IMR-90 (cell line): Measurements from ENCODE around the gene LSMEM2. TPM values are rescaled to one million over a fixed set of nuclear protein-coding genes. Genes with fewer than 3 reads are reported as not detected.

ENCODE experiments used
- ATAC-seq: fragments of 200-7000 bp; cut with Tn5 transposase; 2 replicates; pipeline ENCODE4 v1.9.1; 2020; ENCODE audit warnings: low read depth, mild to moderate bottlenecking, moderate library complexity
- BruUV-seq: library from RNA; stranded (reverse); fragments of 400-500 nt; replicated peaks from 2 replicates; lab custom pipeline; 2021; lab: Mats Ljungman, UMichigan
- CTCF ChIA-PET: fragments of 300-600 bp; formaldehyde crosslinking; extraction: SDS; loops from one replicate; lab custom pipeline; 2021; ENCODE audit warnings: antibody characterized with exemption; lab: Yijun Ruan, JAX
- POLR2A ChIA-PET: fragments of 300-600 bp; sonication (Branson Sonifier 250); formaldehyde crosslinking; loops from one replicate; lab custom pipeline; 2022; ENCODE audit warnings: antibody characterized with exemption; ENCODE audit not compliant: unreplicated experiment; lab: Charles Lee
- DNase-seq: peaks from one replicate; pipeline ENCODE4 v3.0.0; 2013
- H2AFZ ChIP-seq: replicated peaks from 2 replicates; pipeline ENCODE3; 2013; ENCODE audit warnings: low read length, mild to moderate bottlenecking; ENCODE audit not compliant: poor library complexity
- H2AK5ac ChIP-seq: 2 replicates; pipeline ENCODE4 v1.6.1; 2013; ENCODE audit warnings: low read depth, low read length, inconsistent platforms
- H2AK9ac ChIP-seq: replicated peaks from 2 replicates; pipeline ENCODE3; 2013; ENCODE audit warnings: mild to moderate bottlenecking, low read depth, low read length, moderate library complexity; ENCODE audit not compliant: poor library complexity
- H2BK120ac ChIP-seq: 2 replicates; pipeline ENCODE4 v1.6.1; 2013; ENCODE audit warnings: low read depth, low read length, inconsistent platforms
- H2BK15ac ChIP-seq: 3 replicates; pipeline ENCODE4 v1.6.1; 2013; ENCODE audit warnings: low read depth, low read length, inconsistent platforms
- H2BK20ac ChIP-seq: 2 replicates; pipeline ENCODE4 v1.6.1; 2013; ENCODE audit warnings: low read depth, mild to moderate bottlenecking, inconsistent platforms, low read length, moderate library complexity
- H2BK5ac ChIP-seq: 2 replicates; pipeline ENCODE4 v1.6.1; 2013; ENCODE audit warnings: mild to moderate bottlenecking, low read depth, low read length, inconsistent platforms; ENCODE audit not compliant: poor library complexity, severe bottlenecking
- H3K14ac ChIP-seq: replicated peaks from 2 replicates; pipeline ENCODE4 v1.6.1; 2013; ENCODE audit warnings: low read depth, low read length, inconsistent platforms
- H3K18ac ChIP-seq: 2 replicates; pipeline ENCODE4 v1.6.1; 2013; ENCODE audit warnings: low read depth, low read length, control low read depth
- H3K23ac ChIP-seq: 2 replicates; pipeline ENCODE4 v1.6.1; 2013; ENCODE audit warnings: low read depth, low read length, inconsistent platforms
- H3K27ac ChIP-seq: 2 replicates; pipeline ENCODE4 v1.5.1; 2013; ENCODE audit warnings: mild to moderate bottlenecking, control low read depth, low read length; ENCODE audit not compliant: insufficient read depth
- H3K27me3 ChIP-seq: 2 replicates; pipeline ENCODE4 v1.6.1; 2013; ENCODE audit warnings: low read length; ENCODE audit not compliant: control insufficient read depth, insufficient read depth
- H3K36me3 ChIP-seq: 2 replicates; pipeline ENCODE4 v1.6.1; 2013; ENCODE audit warnings: low read length, mixed read lengths; ENCODE audit not compliant: control insufficient read depth, insufficient read depth
- H3K4ac ChIP-seq: 2 replicates; pipeline ENCODE4 v1.6.1; 2013; ENCODE audit warnings: low read depth, low read length, inconsistent platforms
- H3K4me1 ChIP-seq: 2 replicates; pipeline ENCODE4 v1.6.1; 2013; ENCODE audit warnings: low read length, mixed read lengths; ENCODE audit not compliant: control insufficient read depth, insufficient read depth
- H3K4me2 ChIP-seq: 2 replicates; pipeline ENCODE4 v1.6.1; 2013; ENCODE audit warnings: low read depth, mild to moderate bottlenecking, control low read depth, low read length, moderate library complexity
- H3K4me3 ChIP-seq: 2 replicates; pipeline ENCODE4 v1.5.1; 2013; ENCODE audit warnings: low read depth, mild to moderate bottlenecking, control low read depth, low read length, moderate library complexity; ENCODE audit not compliant: insufficient read depth
- H3K56ac ChIP-seq: 2 replicates; pipeline ENCODE4 v1.6.1; 2013; ENCODE audit warnings: low read length, inconsistent platforms; ENCODE audit not compliant: insufficient read depth; ENCODE audit errors: extremely low read depth
- H3K79me1 ChIP-seq, 2 experiments: 2 replicates each; pipeline ENCODE4 v1.6.1; 2013; ENCODE audit warnings: low read length in 2 of 2, inconsistent platforms in 1 of 2, low read depth in 1 of 2
- H3K9ac ChIP-seq: 2 replicates; pipeline ENCODE4 v1.6.1; 2013; ENCODE audit warnings: low read depth, low read length, control low read depth
- H3K9me1 ChIP-seq: 2 replicates; pipeline ENCODE4 v1.6.1; 2013; ENCODE audit warnings: low read length, inconsistent platforms; ENCODE audit not compliant: insufficient read depth
- H3K9me3 ChIP-seq: 2 replicates; pipeline ENCODE4 v1.6.1; 2013; ENCODE audit warnings: low read length; ENCODE audit not compliant: control insufficient read depth, insufficient read depth
- H4K20me1 ChIP-seq: 2 replicates; pipeline ENCODE4 v1.6.1; 2013; ENCODE audit warnings: low read length, inconsistent platforms; ENCODE audit not compliant: insufficient read depth
- H4K5ac ChIP-seq: 2 replicates; pipeline ENCODE4 v1.6.1; 2013; ENCODE audit warnings: mild to moderate bottlenecking, low read depth, low read length, control low read depth
- H4K8ac ChIP-seq, 2 experiments: 2 replicates each; pipeline ENCODE4 v1.6.1; 2013; ENCODE audit warnings: low read depth in 2 of 2, low read length in 2 of 2, control low read depth in 1 of 2, inconsistent platforms in 1 of 2
- H4K91ac ChIP-seq: 2 replicates; pipeline ENCODE4 v1.6.1; 2013; ENCODE audit warnings: low read depth, low read length, inconsistent platforms; ENCODE audit not compliant: insufficient read depth
- BHLHE40 ChIP-seq: fragments of 150-350 bp; IDR thresholded peaks from 2 replicates; pipeline ENCODE4 v1.6.1; 2016; ENCODE audit warnings: mild to moderate bottlenecking, low read depth, low read length
- CEBPB ChIP-seq: IDR thresholded peaks from 2 replicates; pipeline ENCODE4 v1.6.1; 2012; ENCODE audit warnings: low read depth, low read length, improper control_type of control experiment
- FOS ChIP-seq: fragments of 150-350 bp; IDR thresholded peaks from 2 replicates; pipeline ENCODE4 v1.6.1; 2016; ENCODE audit warnings: low read depth, low read length
- MAFK ChIP-seq: IDR thresholded peaks from 2 replicates; pipeline ENCODE4 v1.6.1; 2012; ENCODE audit warnings: low read depth, low read length, improper control_type of control experiment
- MAZ ChIP-seq: IDR thresholded peaks from 2 replicates; pipeline ENCODE4 v1.6.1; 2012; ENCODE audit warnings: low read depth, mild to moderate bottlenecking, low read length, improper control_type of control experiment, moderate library complexity, borderline replicate concordance
- MXI1 ChIP-seq: IDR thresholded peaks from 2 replicates; pipeline ENCODE4 v1.6.1; 2012; ENCODE audit warnings: low read depth, mild to moderate bottlenecking, low read length, moderate library complexity, borderline replicate concordance
- POLR2A ChIP-seq: IDR thresholded peaks from 2 replicates; pipeline ENCODE4 v1.6.1; 2012; ENCODE audit warnings: mild to moderate bottlenecking, low read depth, low read length
- RAD21 ChIP-seq: IDR thresholded peaks from 2 replicates; pipeline ENCODE4 v1.6.1; 2012; ENCODE audit warnings: low read length, improper control_type of control experiment
- SMC3 ChIP-seq: fragments of 150-350 bp; IDR thresholded peaks from 2 replicates; pipeline ENCODE4 v1.6.1; 2016; ENCODE audit warnings: low read depth, mild to moderate bottlenecking, antibody characterized with exemption, low read length, moderate library complexity
- WGBS, 2 experiments: methylation state at CpG; one replicate each; pipeline versions ENCODE4 v1.1.5 to v1.1.7; 2013; ENCODE audit warnings: missing lambda C conversion rate in 2 of 2; ENCODE audit not compliant: insufficient read length in 1 of 2; ENCODE audit errors: extremely low coverage in 2 of 2; 5-methylcytosine and 5-hydroxymethylcytosine counted together
- dilution Hi-C: fragments of 300-500 bp; cut with HindIII; formaldehyde crosslinking; loops from one replicate; pipeline ENCODE4 v1.14.3; 2018; ENCODE audit warnings: low sequenced_read_pairs; ENCODE audit not compliant: unreplicated experiment
- in situ Hi-C: fragments of 300-500 bp; cut with MboI; formaldehyde crosslinking; loops from 3 replicates; pipeline ENCODE4 v1.14.3; 2019; ENCODE audit warnings: low sequenced_read_pairs, inconsistent platforms, mixed read lengths
- intact Hi-C: fragments of 100-400 bp; cut with micrococcal nuclease; formaldehyde crosslinking; loops from 2 replicates; pipeline ENCODE4 v1.10.0; 2022
- polyA plus RNA-seq, 3 experiments: library from polyadenylated mRNA; depleted of rRNA; stranded (reverse); fragments of >200 nt; gene quantifications; 2 replicates each; pipeline ENCODE4 v1.2.3, GENCODE V29; 2012; ENCODE audit warnings: low replicate concordance in 1 of 3
- total RNA-seq: library from RNA; depleted of rRNA; stranded (reverse); fragments of >200 nt; gene quantifications from 2 replicates; pipeline ENCODE4 v1.2.3, GENCODE V29; 2012
- TF ChIP-seq, protein P1 (sequence below): conservative IDR thresholded peaks from 2 replicates; pipeline ENCODE4 v1.5.1; 2012; ENCODE audit warnings: mild to moderate bottlenecking, low read depth, low read length, improper control_type of control experiment
- TF ChIP-seq, protein P2 (sequence below): fragments of 150-350 bp; IDR thresholded peaks from 2 replicates; pipeline ENCODE4 v1.6.1; 2016; ENCODE audit warnings: low read depth, mild to moderate bottlenecking, low read length, moderate library complexity, borderline replicate concordance

LSMEM2 gene
- total and polyA plus RNA-seq, 2 of the 4 experiments (the other 2 are of a cell fraction), result under 0.01 TPM; not detected in 1

DNA sequence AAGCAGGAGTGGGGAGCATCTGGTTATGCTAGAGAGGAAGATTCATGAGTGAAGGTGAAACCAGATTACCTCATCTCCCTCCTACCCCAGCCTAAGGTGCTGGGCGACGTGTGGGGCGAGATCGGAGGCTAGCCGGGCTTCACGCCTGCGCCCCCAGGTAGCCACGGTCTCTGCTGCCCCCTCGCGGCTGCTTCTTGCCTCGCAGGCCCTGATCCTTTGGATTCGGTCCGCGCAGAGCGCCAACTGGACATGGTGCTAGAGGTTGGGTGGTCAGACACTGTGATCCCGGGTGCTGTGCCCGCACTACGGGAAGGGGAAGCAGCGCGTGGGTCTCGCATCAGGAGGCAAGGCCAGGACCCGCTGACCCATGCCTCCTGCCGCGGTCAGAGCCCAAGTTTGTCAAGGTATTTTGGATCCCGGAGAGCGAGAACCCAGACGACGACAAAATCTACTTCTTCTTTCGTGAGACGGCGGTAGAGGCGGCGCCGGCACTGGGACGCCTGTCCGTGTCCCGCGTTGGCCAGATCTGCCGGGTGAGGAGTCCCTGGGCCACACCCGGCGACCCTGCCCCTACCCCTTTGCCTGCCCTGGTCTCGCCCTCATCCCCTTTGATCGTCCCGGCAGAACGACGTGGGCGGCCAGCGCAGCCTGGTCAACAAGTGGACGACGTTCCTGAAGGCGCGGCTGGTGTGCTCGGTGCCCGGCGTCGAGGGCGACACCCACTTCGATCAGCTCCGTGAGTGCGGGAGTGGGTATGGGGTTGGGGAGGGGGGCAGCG lies 5.8 kb upstream of the LSMEM2 start:
- Histone ChIP-seq H3K9ac (peak overlapping the region; percentile 7; the same call in 1 of the 2 replicates), H3K36me3 (peaks cover 20% of the 10 kb centered on the region; the same call in 1 of the 2 replicates), H2BK5ac (no peak overlapping the region), H3K14ac (no peak overlapping the region), H4K5ac (no peak overlapping the region), H2BK20ac (no peak overlapping the region), H2AK5ac (peak overlapping the region; percentile 16; the same call in 1 of the 2 replicates), H3K23ac (peak overlapping the region; percentile 21; the same call in 1 of the 2 replicates), H3K4me2 (peak overlapping the region; percentile 62), H4K91ac (no peak overlapping the region; the same call in 1 of the 2 replicates), H3K79me1 (peaks cover 3 to 21% of the 10 kb centered on the region in 2 experiments; a peak in 3 of 4 replicates), H2AFZ (peak overlapping the region; percentile 82), H2BK15ac (no peak overlapping the region), H2AK9ac (peak overlapping the region; percentile 87), H3K9me1 (peaks cover 19% of the 10 kb centered on the region), H3K18ac (no peak overlapping the region), H4K8ac (peak overlapping the region in 1 of 2 experiments; percentile 41; a peak in 1 of 4 replicates), H3K27me3 (no peaks in the 10 kb centered on the region), H3K9me3 (no peaks in the 10 kb centered on the region), H3K4ac (peak overlapping the region; percentile 57; the same call in 1 of the 2 replicates), H3K4me1 (peaks cover 30% of the 10 kb centered on the region), H3K56ac (no peak overlapping the region), H3K4me3 (peak overlapping the region; percentile 7; the same call in 1 of the 2 replicates), H4K20me1 (no peaks in the 10 kb centered on the region), H2BK120ac (peak overlapping the region; percentile 16; the same call in 1 of the 2 replicates), H3K27ac (no peak overlapping the region)
- WGBS, 2 experiments, result 8% methylated on average over 21 of the region's 61 CpGs; no CpG with 5 or more reads in 1 of the 2 experiments
- dilution Hi-C loops, result no loop called here
- no TSS peak for BruUV-seq
- intact Hi-C loops, result loop anchor here (1.0 kb wide), 3 partner anchors 13 to 81 kb away; no protein-coding TSS in a partner anchor
- ChIA-PET POLR2A (no interaction called here), CTCF (interaction anchor here (0.6 kb wide), 1 partner anchor 77 kb away, joined by 3 read pairs; no protein-coding TSS in a partner anchor)
- DNase-seq, result peak; percentile 62
- TF ChIP-seq MAFK, result no peak
- TF ChIP-seq CEBPB, result no peak
- peak; percentile 99 for TF ChIP-seq RAD21
- TF ChIP-seq BHLHE40, result peak; percentile 11; the same call in 1 of the 2 replicates
- peak; percentile 58; the same call in 1 of the 2 replicates for TF ChIP-seq POLR2A
- TF ChIP-seq, protein P1, sequence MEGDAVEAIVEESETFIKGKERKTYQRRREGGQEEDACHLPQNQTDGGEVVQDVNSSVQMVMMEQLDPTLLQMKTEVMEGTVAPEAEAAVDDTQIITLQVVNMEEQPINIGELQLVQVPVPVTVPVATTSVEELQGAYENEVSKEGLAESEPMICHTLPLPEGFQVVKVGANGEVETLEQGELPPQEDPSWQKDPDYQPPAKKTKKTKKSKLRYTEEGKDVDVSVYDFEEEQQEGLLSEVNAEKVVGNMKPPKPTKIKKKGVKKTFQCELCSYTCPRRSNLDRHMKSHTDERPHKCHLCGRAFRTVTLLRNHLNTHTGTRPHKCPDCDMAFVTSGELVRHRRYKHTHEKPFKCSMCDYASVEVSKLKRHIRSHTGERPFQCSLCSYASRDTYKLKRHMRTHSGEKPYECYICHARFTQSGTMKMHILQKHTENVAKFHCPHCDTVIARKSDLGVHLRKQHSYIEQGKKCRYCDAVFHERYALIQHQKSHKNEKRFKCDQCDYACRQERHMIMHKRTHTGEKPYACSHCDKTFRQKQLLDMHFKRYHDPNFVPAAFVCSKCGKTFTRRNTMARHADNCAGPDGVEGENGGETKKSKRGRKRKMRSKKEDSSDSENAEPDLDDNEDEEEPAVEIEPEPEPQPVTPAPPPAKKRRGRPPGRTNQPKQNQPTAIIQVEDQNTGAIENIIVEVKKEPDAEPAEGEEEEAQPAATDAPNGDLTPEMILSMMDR, result peak; percentile 98
- peak; percentile 69; the same call in 1 of the 2 replicates for TF ChIP-seq MAZ
- TF ChIP-seq SMC3, result peak; percentile 96
- TF ChIP-seq, protein P2, sequence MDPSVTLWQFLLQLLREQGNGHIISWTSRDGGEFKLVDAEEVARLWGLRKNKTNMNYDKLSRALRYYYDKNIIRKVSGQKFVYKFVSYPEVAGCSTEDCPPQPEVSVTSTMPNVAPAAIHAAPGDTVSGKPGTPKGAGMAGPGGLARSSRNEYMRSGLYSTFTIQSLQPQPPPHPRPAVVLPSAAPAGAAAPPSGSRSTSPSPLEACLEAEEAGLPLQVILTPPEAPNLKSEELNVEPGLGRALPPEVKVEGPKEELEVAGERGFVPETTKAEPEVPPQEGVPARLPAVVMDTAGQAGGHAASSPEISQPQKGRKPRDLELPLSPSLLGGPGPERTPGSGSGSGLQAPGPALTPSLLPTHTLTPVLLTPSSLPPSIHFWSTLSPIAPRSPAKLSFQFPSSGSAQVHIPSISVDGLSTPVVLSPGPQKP, result no peak
- TF ChIP-seq MXI1, result 0 out of 2 replicates have a peak, but pooled peaks have one; percentile 25
- no peak for TF ChIP-seq FOS
- ATAC-seq, result peak; percentile 70
- in situ Hi-C loops, result loop anchor here (5.0 kb wide), 2 partner anchors 46 to 81 kb away; partner anchors contain the start of gene GNAT1
